GM12891 (cell line): ENCODE data around the gene UBAP1.
"Not testable (repeated sequence)": the region's sequence is repeated elsewhere in the genome, so short reads cannot be mapped to it uniquely, and the experiment has no call there.

Experiments used
- PAX5 ChIP-seq: IDR thresholded peaks from 2 replicates; pipeline ENCODE4 v1.6.1; 2011; ENCODE audit warnings: low read length, moderate library complexity, mild to moderate bottlenecking; ENCODE audit not compliant: insufficient read depth, severe bottlenecking
- POLR2A ChIP-seq: IDR thresholded peaks from 2 replicates; pipeline ENCODE4 v1.6.1; 2011; ENCODE audit warnings: low read depth, low read length, control low read depth
- POLR2AphosphoS5 ChIP-seq: IDR thresholded peaks from 2 replicates; pipeline ENCODE4 v1.6.1; 2011; ENCODE audit warnings: low read depth, low read length, control low read depth
- POU2F2 ChIP-seq: IDR thresholded peaks from 2 replicates; pipeline ENCODE4 v1.6.1; 2011; ENCODE audit warnings: low read depth, mild to moderate bottlenecking, control low read depth, low read length, moderate library complexity
- SPI1 ChIP-seq: IDR thresholded peaks from 2 replicates; pipeline ENCODE4 v1.6.1; 2011; ENCODE audit warnings: low read depth, low read length, control low read depth
- TAF1 ChIP-seq: IDR thresholded peaks from 2 replicates; pipeline ENCODE4 v1.6.1; 2011; ENCODE audit warnings: low read depth, low read length, control low read depth

- TF ChIP-seq TAF1, POLR2A, POLR2AphosphoS5, POU2F2, SPI1, PAX5: not testable (repeated sequence)
These were observed 40.2 kb upstream of the UBAP1 start for GRCh38 chr9:34138644-34139043.
